ENCODE results near the gene ABCG4.
"Not testable (repeated sequence)": the region's sequence is repeated elsewhere in the genome, so short reads cannot be mapped to it uniquely, and the experiment has no call there.

ABCG4 gene

GRCh38 chr11:119149018-119149785 is at the start of gene ABCG4:
ABCG4 (plus strand) TSS chr11:119149052; CDS start chr11:119149966, 914 bp downstream.
- DNase-seq: no peak

- no peak for DNase-seq
Measured at GRCh38 chr11:119099711-119100110, 49.1 kb upstream of the ABCG4 start.

- DNase-seq: no peak
Measured at GRCh38 chr11:119100246-119100970, 48.4 kb upstream of the ABCG4 start.

GRCh38 chr11:119100994-119101758 is 47.7 kb upstream of the ABCG4 start:
- DNase-seq: no peak

GRCh38 chr11:119101759-119102423 is 47.0 kb upstream of the ABCG4 start, which contains the start of gene DPAGT1:
DPAGT1 (minus strand) TSS chr11:119101853; CDS start chr11:119101655, 198 bp downstream.
- DNase-seq: peak; percentile 78

GRCh38 chr11:119103161-119103664 is 45.6 kb upstream of the ABCG4 start:
- not testable (repeated sequence) for DNase-seq

GRCh38 chr11:119103793-119104192 is 45.1 kb upstream of the ABCG4 start:
- peak; percentile 51 for DNase-seq

GRCh38 chr11:119106564-119107537 is 42.0 kb upstream of the ABCG4 start, which contains the start of gene C2CD2L:
C2CD2L (plus strand) TSS chr11:119107344; CDS start chr11:119107742, 398 bp downstream.
- peak; percentile 81 for DNase-seq

- no peak for DNase-seq
Measured at GRCh38 chr11:119107538-119108145, 41.2 kb upstream of the ABCG4 start.

GRCh38 chr11:119108146-119108856 is 40.6 kb upstream of the ABCG4 start:
- no peak for DNase-seq

GRCh38 chr11:119108857-119109221 is 40.0 kb upstream of the ABCG4 start:
- DNase-seq: no peak

- no peak for DNase-seq
Measured at GRCh38 chr11:119109843-119110242, 39.0 kb upstream of the ABCG4 start.

- DNase-seq: no peak
Measured at GRCh38 chr11:119110439-119110838, 38.4 kb upstream of the ABCG4 start.

GRCh38 chr11:119111361-119111925 is 37.4 kb upstream of the ABCG4 start:
- no peak for DNase-seq

GRCh38 chr11:119112314-119113020 is 36.4 kb upstream of the ABCG4 start:
- no peak for DNase-seq

GRCh38 chr11:119113716-119114115 is 35.1 kb upstream of the ABCG4 start:
- no peak for DNase-seq

GRCh38 chr11:119114351-119114750 is 34.5 kb upstream of the ABCG4 start:
- DNase-seq: no peak

- DNase-seq: no peak
Measured at GRCh38 chr11:119115484-119116234, 33.2 kb upstream of the ABCG4 start.

Measured in NCI-H2171 (cell line).